DOHH2 (cell line): ENCODE data around the gene RNLS.

ENCODE experiments used
- EZH2phosphoT487 ChIP-seq: fragments of 200-600 bp; sonication (generic); IDR thresholded peaks from 2 replicates; pipeline ENCODE4 v1.6.1; 2017; ENCODE audit warnings: borderline replicate concordance, mild to moderate bottlenecking, antibody characterized with exemption, low read length, moderate library complexity, mixed read lengths
- TF ChIP-seq, protein P1 (sequence below): fragments of 200-600 bp; sonication (generic); IDR thresholded peaks from one replicate; pipeline ENCODE4 v1.5.1; 2014; ENCODE audit warnings: antibody characterized with exemption, mild to moderate bottlenecking, low read depth, low read length; ENCODE audit not compliant: poor library complexity, severe bottlenecking

DNA sequence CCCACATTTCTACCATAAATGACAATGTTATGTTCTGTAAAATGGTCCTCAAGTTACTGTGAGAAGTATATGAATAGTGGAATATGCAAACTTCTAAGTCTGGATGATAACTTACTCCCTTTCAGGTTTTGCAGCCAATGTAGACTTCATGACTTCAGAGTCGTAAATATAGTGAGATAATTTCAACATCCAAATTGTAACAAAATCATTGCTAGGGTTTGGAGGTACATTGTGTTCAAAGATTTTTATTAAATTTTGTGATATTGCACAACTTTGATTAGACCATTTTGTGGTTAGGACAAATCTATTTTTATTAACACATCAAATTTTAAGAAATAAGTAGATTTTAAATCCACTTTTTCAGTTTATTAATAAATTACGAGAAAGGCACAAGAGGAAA, 270.3 kb downstream of the RNLS start:
- TF ChIP-seq, protein P1, sequence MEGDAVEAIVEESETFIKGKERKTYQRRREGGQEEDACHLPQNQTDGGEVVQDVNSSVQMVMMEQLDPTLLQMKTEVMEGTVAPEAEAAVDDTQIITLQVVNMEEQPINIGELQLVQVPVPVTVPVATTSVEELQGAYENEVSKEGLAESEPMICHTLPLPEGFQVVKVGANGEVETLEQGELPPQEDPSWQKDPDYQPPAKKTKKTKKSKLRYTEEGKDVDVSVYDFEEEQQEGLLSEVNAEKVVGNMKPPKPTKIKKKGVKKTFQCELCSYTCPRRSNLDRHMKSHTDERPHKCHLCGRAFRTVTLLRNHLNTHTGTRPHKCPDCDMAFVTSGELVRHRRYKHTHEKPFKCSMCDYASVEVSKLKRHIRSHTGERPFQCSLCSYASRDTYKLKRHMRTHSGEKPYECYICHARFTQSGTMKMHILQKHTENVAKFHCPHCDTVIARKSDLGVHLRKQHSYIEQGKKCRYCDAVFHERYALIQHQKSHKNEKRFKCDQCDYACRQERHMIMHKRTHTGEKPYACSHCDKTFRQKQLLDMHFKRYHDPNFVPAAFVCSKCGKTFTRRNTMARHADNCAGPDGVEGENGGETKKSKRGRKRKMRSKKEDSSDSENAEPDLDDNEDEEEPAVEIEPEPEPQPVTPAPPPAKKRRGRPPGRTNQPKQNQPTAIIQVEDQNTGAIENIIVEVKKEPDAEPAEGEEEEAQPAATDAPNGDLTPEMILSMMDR = no peak
- TF ChIP-seq EZH2phosphoT487 = no peak
